ENCODE results near the gene UTP11.
"Not testable (repeated sequence)": the region's sequence is repeated elsewhere in the genome, so short reads cannot be mapped to it uniquely, and the experiment has no call there.

The UTP11 gene

GRCh38 chr1:38012363-38013226 lies at the start of gene UTP11:
Gene UTP11, plus strand, starts transcription at chr1:38012734. Its CDS starts 69 bp downstream, at chr1:38012803.
- H3K36me3 Mint-ChIP-seq (ENCODE audit: low read depth) = peaks cover 33% of the 10 kb centered on the region
- peak; percentile 84 for ATAC-seq
- H3K4me1 Mint-ChIP-seq = peaks cover 84% of the 10 kb centered on the region
- peak within 1 kb of the TSS; percentile 98 for H3K27ac Mint-ChIP-seq
- DNase-seq = peak; percentile 84
- H3K9me3 Mint-ChIP-seq = no peaks in the 10 kb centered on the region
- peak within 1 kb of the TSS; percentile 98 for H3K4me3 Mint-ChIP-seq
- no peaks in the 10 kb centered on the region for H3K27me3 Mint-ChIP-seq

- ATAC-seq, H3K27ac Mint-ChIP-seq: not testable (repeated sequence)
- H3K36me3 Mint-ChIP-seq (ENCODE audit: low read depth) = peaks cover 50% of the 10 kb centered on the region
These were observed 48.4 kb upstream of the UTP11 start for GRCh38 chr1:37964106-37964505.

GRCh38 chr1:37965301-37965700 lies 47.2 kb upstream of the UTP11 start:
- Mint-ChIP-seq H3K27ac (no peak overlapping the region), H3K4me3 (no peak overlapping the region), H3K4me1 (no peaks in the 10 kb centered on the region), H3K9me3 (no peaks in the 10 kb centered on the region), H3K36me3 (ENCODE audit: low read depth) (peaks cover 47% of the 10 kb centered on the region), H3K27me3 (no peaks in the 10 kb centered on the region)
- no peak for ATAC-seq
- DNase-seq = no peak

More at GRCh38 chr1:37964106-37964505, 48.4 kb upstream of the UTP11 start:
- not testable (repeated sequence) for H3K4me3 Mint-ChIP-seq, DNase-seq, H3K4me1 Mint-ChIP-seq, H3K9me3 Mint-ChIP-seq, H3K27me3 Mint-ChIP-seq

- peaks cover 73% of the 10 kb centered on the region for H3K36me3 Mint-ChIP-seq (ENCODE audit: low read depth)
- not testable (repeated sequence) for H3K27me3 Mint-ChIP-seq, ATAC-seq, H3K9me3 Mint-ChIP-seq, H3K4me3 Mint-ChIP-seq, H3K27ac Mint-ChIP-seq, DNase-seq
- H3K4me1 Mint-ChIP-seq = peaks cover 13% of the 10 kb centered on the region
These were observed 38.9 kb upstream of the UTP11 start for GRCh38 chr1:37973684-37974083.

GRCh38 chr1:37974567-37974966 lies 38.0 kb upstream of the UTP11 start:
- H3K36me3 Mint-ChIP-seq (ENCODE audit: low read depth) = peaks cover 73% of the 10 kb centered on the region
- H3K27ac Mint-ChIP-seq = peak overlapping the region; percentile 6
- peaks cover 5% of the 10 kb centered on the region for H3K9me3 Mint-ChIP-seq
- ATAC-seq = no peak
- H3K4me3 Mint-ChIP-seq = no peak overlapping the region
- peaks cover 15% of the 10 kb centered on the region for H3K4me1 Mint-ChIP-seq
- H3K27me3 Mint-ChIP-seq = no peaks in the 10 kb centered on the region
- DNase-seq = no peak

GRCh38 chr1:37975083-37975482 lies 37.5 kb upstream of the UTP11 start:
- not testable (repeated sequence) for H3K4me3 Mint-ChIP-seq, H3K9me3 Mint-ChIP-seq, H3K27me3 Mint-ChIP-seq, DNase-seq, H3K27ac Mint-ChIP-seq, ATAC-seq
- Mint-ChIP-seq H3K4me1 (peaks cover 15% of the 10 kb centered on the region), H3K36me3 (ENCODE audit: low read depth) (peaks cover 76% of the 10 kb centered on the region)

GRCh38 chr1:37978541-37978940 lies 34.0 kb upstream of the UTP11 start:
- Mint-ChIP-seq H3K27ac (peak overlapping the region; percentile 36), H3K4me1 (peaks cover 4% of the 10 kb centered on the region), H3K4me3 (no peak overlapping the region), H3K9me3 (peaks cover 5% of the 10 kb centered on the region), H3K36me3 (ENCODE audit: low read depth) (peaks cover 73% of the 10 kb centered on the region), H3K27me3 (no peaks in the 10 kb centered on the region)
- DNase-seq = no peak
- ATAC-seq = no peak

- no peak overlapping the region for H3K4me3 Mint-ChIP-seq
- no peaks in the 10 kb centered on the region for H3K27me3 Mint-ChIP-seq
- DNase-seq (no peak), ATAC-seq (no peak)
- H3K4me1 Mint-ChIP-seq = peaks cover 14% of the 10 kb centered on the region
- H3K9me3 Mint-ChIP-seq = no peaks in the 10 kb centered on the region
- H3K36me3 Mint-ChIP-seq (ENCODE audit: low read depth) = peaks cover 72% of the 10 kb centered on the region
- H3K27ac Mint-ChIP-seq = no peak overlapping the region
These were observed 29.0 kb upstream of the UTP11 start for GRCh38 chr1:37983546-37983945.

- H3K9me3 Mint-ChIP-seq = no peaks in the 10 kb centered on the region
- DNase-seq (no peak), ATAC-seq (no peak)
- peaks cover 21% of the 10 kb centered on the region for H3K4me1 Mint-ChIP-seq
- H3K36me3 Mint-ChIP-seq (ENCODE audit: low read depth) = peaks cover 38% of the 10 kb centered on the region
- peak overlapping the region; percentile 96 for H3K4me3 Mint-ChIP-seq
- H3K27me3 Mint-ChIP-seq = no peaks in the 10 kb centered on the region
- H3K27ac Mint-ChIP-seq = peak overlapping the region; percentile 53
These were observed 24.9 kb upstream of the UTP11 start for GRCh38 chr1:37987679-37988078.

- Mint-ChIP-seq H3K27me3 (no peaks in the 10 kb centered on the region), H3K27ac (peak overlapping the region; percentile 90), H3K4me3 (peak overlapping the region; percentile 96), H3K36me3 (ENCODE audit: low read depth) (peaks cover 34% of the 10 kb centered on the region), H3K4me1 (peaks cover 25% of the 10 kb centered on the region), H3K9me3 (no peaks in the 10 kb centered on the region)
- DNase-seq = peak; percentile 41
- ATAC-seq = peak; percentile 5
These were observed 23.1 kb upstream of the UTP11 start for GRCh38 chr1:37989361-37989930.

- DNase-seq = no peak
- peaks cover 27% of the 10 kb centered on the region for H3K36me3 Mint-ChIP-seq (ENCODE audit: low read depth)
- H3K4me3 Mint-ChIP-seq = peak overlapping the region; percentile 70
- peaks cover 53% of the 10 kb centered on the region for H3K4me1 Mint-ChIP-seq
- peak overlapping the region; percentile 88 for H3K27ac Mint-ChIP-seq
- H3K27me3 Mint-ChIP-seq = no peaks in the 10 kb centered on the region
- no peak for ATAC-seq
- no peaks in the 10 kb centered on the region for H3K9me3 Mint-ChIP-seq
These were observed 17.5 kb upstream of the UTP11 start for GRCh38 chr1:37994886-37995566.

- Mint-ChIP-seq H3K4me1 (peaks cover 54% of the 10 kb centered on the region), H3K27me3 (no peaks in the 10 kb centered on the region), H3K4me3 (peak overlapping the region; percentile 70), H3K27ac (peak overlapping the region; percentile 88), H3K9me3 (no peaks in the 10 kb centered on the region), H3K36me3 (ENCODE audit: low read depth) (peaks cover 27% of the 10 kb centered on the region)
- ATAC-seq (peak; percentile 81), DNase-seq (peak; percentile 68)
These were observed 16.7 kb upstream of the UTP11 start for GRCh38 chr1:37995751-37996345.

- ATAC-seq (no peak), DNase-seq (no peak)
- H3K9me3 Mint-ChIP-seq = no peaks in the 10 kb centered on the region
- H3K27me3 Mint-ChIP-seq = no peaks in the 10 kb centered on the region
- H3K27ac Mint-ChIP-seq = peak overlapping the region; percentile 31
- peaks cover 30% of the 10 kb centered on the region for H3K36me3 Mint-ChIP-seq (ENCODE audit: low read depth)
- peaks cover 64% of the 10 kb centered on the region for H3K4me1 Mint-ChIP-seq
- no peak overlapping the region for H3K4me3 Mint-ChIP-seq
These were observed 15.1 kb upstream of the UTP11 start for GRCh38 chr1:37997256-37998088.
